ENCODE data around the gene GOLGB1.
A peak's percentile ranks its signal among the peaks of the same experiment; 100 is the strongest.
"Not testable (repeated sequence)": the region's sequence is repeated elsewhere in the genome, so short reads cannot be mapped to it uniquely, and the experiment has no call there.

The GOLGB1 gene

GRCh38 chr3:121698476-121698875 is 51.1 kb downstream of the GOLGB1 start:
- ChIA-PET CTCF (interaction anchor here (0.8 to 3.3 kb wide), 6 partner anchors 15 to 110 kb away, joined by 3 to 10 read pairs (median 4); no protein-coding TSS in a partner anchor), POLR2A (no interaction called here)
- no peak for DNase-seq (ENCODE audit: extremely low spot score)
- TF ChIP-seq, protein P1, sequence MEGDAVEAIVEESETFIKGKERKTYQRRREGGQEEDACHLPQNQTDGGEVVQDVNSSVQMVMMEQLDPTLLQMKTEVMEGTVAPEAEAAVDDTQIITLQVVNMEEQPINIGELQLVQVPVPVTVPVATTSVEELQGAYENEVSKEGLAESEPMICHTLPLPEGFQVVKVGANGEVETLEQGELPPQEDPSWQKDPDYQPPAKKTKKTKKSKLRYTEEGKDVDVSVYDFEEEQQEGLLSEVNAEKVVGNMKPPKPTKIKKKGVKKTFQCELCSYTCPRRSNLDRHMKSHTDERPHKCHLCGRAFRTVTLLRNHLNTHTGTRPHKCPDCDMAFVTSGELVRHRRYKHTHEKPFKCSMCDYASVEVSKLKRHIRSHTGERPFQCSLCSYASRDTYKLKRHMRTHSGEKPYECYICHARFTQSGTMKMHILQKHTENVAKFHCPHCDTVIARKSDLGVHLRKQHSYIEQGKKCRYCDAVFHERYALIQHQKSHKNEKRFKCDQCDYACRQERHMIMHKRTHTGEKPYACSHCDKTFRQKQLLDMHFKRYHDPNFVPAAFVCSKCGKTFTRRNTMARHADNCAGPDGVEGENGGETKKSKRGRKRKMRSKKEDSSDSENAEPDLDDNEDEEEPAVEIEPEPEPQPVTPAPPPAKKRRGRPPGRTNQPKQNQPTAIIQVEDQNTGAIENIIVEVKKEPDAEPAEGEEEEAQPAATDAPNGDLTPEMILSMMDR (IDR thresholded peaks at IDR 0.05; ENCODE audit: control extremely low read depth, extremely low read depth, low read depth, missing control alignments) = no peak

- POLR2A ChIA-PET = no interaction called here
- CTCF ChIA-PET = interaction anchor here (1.0 to 3.3 kb wide), 5 partner anchors 11 to 25 kb away, joined by 3 to 15 read pairs (median 3); no protein-coding TSS in a partner anchor
- TF ChIP-seq, protein P1 (IDR thresholded peaks at IDR 0.05; ENCODE audit: control extremely low read depth, extremely low read depth, low read depth, missing control alignments) = no peak
- no peak for DNase-seq (ENCODE audit: extremely low spot score)
These were observed 53.4 kb downstream of the GOLGB1 start for GRCh38 chr3:121696186-121696585.

- TF ChIP-seq, protein P1 (IDR thresholded peaks at IDR 0.05; ENCODE audit: control extremely low read depth, extremely low read depth, low read depth, missing control alignments) = no peak
- no peak for DNase-seq (ENCODE audit: extremely low spot score)
- ChIA-PET CTCF (interaction anchor here (1.0 to 3.5 kb wide), 5 partner anchors 8 to 20 kb away, joined by 3 to 19 read pairs (median 4); no protein-coding TSS in a partner anchor), POLR2A (no interaction called here)
These were observed 57.4 kb downstream of the GOLGB1 start for GRCh38 chr3:121692010-121692699.

DNA sequence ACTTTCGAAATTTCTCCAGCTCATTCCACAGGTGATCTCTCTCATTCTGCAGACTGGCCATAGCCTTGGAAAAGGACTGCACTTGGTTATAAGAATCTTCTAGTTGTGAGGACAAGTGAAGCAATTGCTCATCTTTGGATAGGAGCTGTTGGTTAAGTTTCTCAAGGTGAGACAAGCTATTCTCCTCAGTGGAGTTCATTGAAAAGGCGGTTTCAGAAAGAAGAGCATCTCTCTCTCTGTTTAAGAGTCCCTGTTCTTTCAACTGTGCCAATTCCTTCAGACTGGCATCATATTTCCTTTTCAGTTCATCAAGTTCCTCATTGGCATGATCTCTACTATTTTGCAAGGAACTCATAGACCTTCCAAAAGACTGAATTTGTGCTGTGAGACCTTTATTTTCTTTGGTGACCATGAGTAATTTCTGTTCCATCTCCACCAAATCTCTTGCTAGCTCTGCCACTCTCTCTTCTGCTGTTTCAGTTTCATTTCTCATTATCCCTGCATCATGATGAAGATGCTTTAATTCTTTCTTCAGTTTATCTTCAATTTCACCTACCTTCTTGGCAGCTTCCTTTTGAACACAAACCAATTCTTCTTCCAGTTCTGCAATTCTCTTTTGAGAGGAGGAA is 58.6 kb downstream of the GOLGB1 start:
- TF ChIP-seq, protein P1 (IDR thresholded peaks at IDR 0.05; ENCODE audit: control extremely low read depth, extremely low read depth, low read depth, missing control alignments) = no peak
- ChIA-PET CTCF (interaction anchor here (1.1 to 3.5 kb wide), 5 partner anchors 9 to 85 kb away, joined by 3 to 19 read pairs (median 5); no protein-coding TSS in a partner anchor), POLR2A (interaction anchor here (1.4 kb wide), 1 partner anchor 9 kb away, joined by 4 read pairs; no protein-coding TSS in a partner anchor)
- peak; percentile 42 for DNase-seq (ENCODE audit: extremely low spot score)

DNA sequence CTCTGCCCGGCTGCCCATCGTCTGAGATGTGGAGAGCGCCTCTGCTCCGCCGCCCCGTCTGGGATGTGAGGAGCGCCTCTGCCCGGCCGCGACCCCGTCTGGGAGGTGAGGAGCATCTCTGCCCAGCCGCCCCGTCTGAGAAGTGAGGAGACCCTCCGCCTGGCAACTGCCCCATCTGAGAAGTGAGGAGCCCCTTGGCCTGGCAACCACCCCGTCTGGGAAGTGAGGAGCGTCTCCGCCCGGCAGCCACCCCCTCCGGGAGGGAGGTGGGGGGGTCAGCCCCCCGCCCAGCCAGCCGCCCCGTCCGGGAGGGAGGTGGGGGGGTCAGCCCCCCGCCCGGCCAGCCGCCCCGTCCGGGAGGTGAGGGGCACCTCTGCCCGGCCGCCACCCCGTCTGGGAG is 60.8 kb downstream of the GOLGB1 start:
- CTCF ChIA-PET; DNase-seq (ENCODE audit: extremely low spot score); POLR2A ChIA-PET: not testable (repeated sequence)

GRCh38 chr3:121681792-121682191 is 67.7 kb downstream of the GOLGB1 start:
- DNase-seq (ENCODE audit: extremely low spot score) = no peak
- CTCF ChIA-PET = interaction anchor here (0.9 to 2.9 kb wide), 9 partner anchors 10 to 667 kb away, joined by 3 to 19 read pairs (median 3); no protein-coding TSS in a partner anchor
- POLR2A ChIA-PET = interaction anchor here (0.7 to 1.2 kb wide), 2 partner anchors 9 to 21 kb away, joined by 3 to 4 read pairs; partner anchors contain the start of gene HCLS1
- TF ChIP-seq, protein P1 (IDR thresholded peaks at IDR 0.05; ENCODE audit: control extremely low read depth, extremely low read depth, low read depth, missing control alignments) = no peak

- ChIA-PET POLR2A (no interaction called here), CTCF (interaction anchor here (0.9 to 2.0 kb wide), 5 partner anchors 10 to 645 kb away, joined by 3 to 5 read pairs (median 3); no protein-coding TSS in a partner anchor)
- TF ChIP-seq, protein P1 (IDR thresholded peaks at IDR 0.05; ENCODE audit: control extremely low read depth, extremely low read depth, low read depth, missing control alignments) = no peak
- DNase-seq (ENCODE audit: extremely low spot score) = no peak
These were observed 72.4 kb downstream of the GOLGB1 start for GRCh38 chr3:121677141-121677540.

Measured in GM10248 (cell line).